GM12878 (cell line): ENCODE measurements around the gene STT3B. TPM values are rescaled to one million over a fixed set of nuclear protein-coding genes. Genes with fewer than 3 reads are reported as not detected.

Source experiments
- BCL3 ChIP-seq: IDR thresholded peaks from 2 replicates; pipeline ENCODE4 v1.6.1; 2011; ENCODE audit warnings: borderline replicate concordance, low read depth, mild to moderate bottlenecking, moderate library complexity, low read length; ENCODE audit not compliant: insufficient read depth, poor library complexity, severe bottlenecking
- CBFB ChIP-seq: IDR thresholded peaks from 2 replicates; pipeline ENCODE4 v1.6.1; 2016; ENCODE audit warnings: antibody characterized with exemption, low read depth
- CEBPZ ChIP-seq: fragments of 150-350 bp; IDR thresholded peaks from 2 replicates; pipeline ENCODE4 v1.6.1; 2016; ENCODE audit warnings: low read depth, low read length
- HCFC1 ChIP-seq: fragments of 150-350 bp; IDR thresholded peaks from 2 replicates; pipeline ENCODE4 v1.6.1; 2014; ENCODE audit warnings: low read length
- JUND ChIP-seq: IDR thresholded peaks from 2 replicates; pipeline ENCODE4 v1.6.1; 2012; ENCODE audit warnings: low read depth, mild to moderate bottlenecking, low read length, improper control_type of control experiment, moderate library complexity
- RAD21 ChIP-seq: IDR thresholded peaks from 2 replicates; pipeline ENCODE4 v1.6.1; 2011; ENCODE audit warnings: mild to moderate bottlenecking, low read depth, low read length, moderate library complexity; ENCODE audit not compliant: insufficient read depth
- RFX5 ChIP-seq: IDR thresholded peaks from 2 replicates; pipeline ENCODE4 v1.6.1; 2011; ENCODE audit warnings: low read depth, low read length, improper control_type of control experiment
- SMAD5 ChIP-seq: IDR thresholded peaks from 2 replicates; pipeline ENCODE4 v1.6.1; 2016; ENCODE audit warnings: antibody characterized with exemption, low read depth
- SMARCA5 ChIP-seq: fragments of 450-650 bp; IDR thresholded peaks from 2 replicates; pipeline ENCODE4 v1.6.1; 2017; ENCODE audit warnings: mild to moderate bottlenecking
- TCF12 ChIP-seq: IDR thresholded peaks from 2 replicates; pipeline ENCODE4 v1.6.1; 2011; ENCODE audit warnings: low read depth, mild to moderate bottlenecking, low read length
- polyA plus RNA-seq, 11 experiments: library from polyadenylated mRNA; depleted of rRNA in 4 of 11; unstranded in 6 of 11; stranded (reverse) in 5 of 11; fragments of >200 nt; fragmentation: Nextera tagmentation in 4 of 11; fragmentation: Illumina TruSeq in 1 of 11; extraction: Ambion mirVana in 4 of 11; extraction: Trizol in 1 of 11; gene quantifications; 1 replicate in 1 of 11; 2 replicates in 10 of 11; pipeline versions ENCODE4 v1.2.1 to v1.2.3, GENCODE V29; 2011 to 2016; ENCODE audit warnings: inconsistent platforms in 2 of 11, missing spikeins in 2 of 11, low read depth in 1 of 11
- total RNA-seq, 4 experiments: library from RNA; depleted of rRNA in 3 of 4; stranded (reverse); fragments of >200 nt in 3 of 4; fragmentation: Illumina TruSeq in 1 of 4; extraction: Trizol in 1 of 4; gene quantifications; 2 replicates each; pipeline versions ENCODE4 v1.2.1 to v1.2.3, GENCODE V29; 2013 to 2021

Gene STT3B
- total and polyA plus RNA-seq, 10 of the 15 experiments (the other 5 are each of a cell fraction or from before 2014, with no cell fraction given), result 19.9 to 208 (median 79.6) TPM

GRCh38 chr3:31661993-31662670 lies 129.4 kb downstream of the STT3B start (continued):
- TF ChIP-seq BCL3 (no peak), RAD21 (no peak), HCFC1 (no peak), TCF12 (no peak), SMAD5 (no peak), CEBPZ (no peak), RFX5 (no peak), JUND (no peak), CBFB (no peak), SMARCA5 (no peak)
